GM13977 (cell line): Measurements from ENCODE around the gene STX16.
A peak's percentile ranks its signal among the peaks of the same experiment; 100 is the strongest.

Experiments
- DNase-seq: peaks from one replicate; pipeline ENCODE4 v3.0.0; 2012; ENCODE audit warnings: low spot score
- CTCF ChIP-seq: IDR thresholded peaks from 2 replicates; pipeline ENCODE4 v1.5.1; 2012; ENCODE audit warnings: mild to moderate bottlenecking, control low read depth; ENCODE audit not compliant: insufficient read depth; ENCODE audit errors: extremely low read depth, missing control alignments
- in situ Hi-C: fragments of 300-500 bp; cut with MboI; formaldehyde crosslinking; loops from one replicate; pipeline ENCODE4 v1.12.0; 2022; ENCODE audit warnings: low sequenced_read_pairs, low pct_unique_long_range_greater_than_20kb, mixed read lengths, inconsistent platforms; ENCODE audit not compliant: unreplicated experiment

The STX16 gene

GRCh38 chr20:58650776-58651558, at the start of gene STX16:
Gene STX16, plus strand, starts transcription at chr20:58651283. Its CDS starts 724 bp downstream, at chr20:58652007.
- in situ Hi-C loops: no loop called here

GRCh38 chr20:58602124-58602523, 49.0 kb upstream of the STX16 start:
- no peak for TF ChIP-seq CTCF
- in situ Hi-C loops: no loop called here
- no peak for DNase-seq

More at GRCh38 chr20:58650776-58651558, at the start of gene STX16:
- peak; percentile 42 for TF ChIP-seq CTCF
- DNase-seq: peak; percentile 96

- TF ChIP-seq CTCF: no peak
- in situ Hi-C loops: no loop called here
- no peak for DNase-seq
Measured at GRCh38 chr20:58603721-58604120, 47.4 kb upstream of the STX16 start.

GRCh38 chr20:58604128-58604881, 46.8 kb upstream of the STX16 start:
- in situ Hi-C loops: no loop called here
- no peak for DNase-seq

GRCh38 chr20:58605292-58606065, 45.6 kb upstream of the STX16 start:
- DNase-seq: no peak
- TF ChIP-seq CTCF: no peak
- in situ Hi-C loops: no loop called here

More at GRCh38 chr20:58604128-58604881, 46.8 kb upstream of the STX16 start:
- TF ChIP-seq CTCF: no peak

- in situ Hi-C loops: no loop called here
- no peak for TF ChIP-seq CTCF
- DNase-seq: no peak
Measured at GRCh38 chr20:58606184-58606583, 44.9 kb upstream of the STX16 start.
